IPS-20b (cell line): ENCODE data around the gene MON2.

Source experiments
- H3K27ac ChIP-seq: one replicate; pipeline ENCODE4 v1.5.1; 2013; ENCODE audit warnings: low read length
- H3K27me3 ChIP-seq: 2 replicates; pipeline ENCODE4 v1.6.1; 2013; ENCODE audit warnings: mild to moderate bottlenecking, low read length, inconsistent platforms; ENCODE audit not compliant: insufficient read depth
- H3K36me3 ChIP-seq: 2 replicates; pipeline ENCODE4 v1.6.1; 2013; ENCODE audit warnings: low read depth, mild to moderate bottlenecking, inconsistent platforms, low read length, moderate library complexity; ENCODE audit not compliant: insufficient read depth
- H3K4me1 ChIP-seq: 2 replicates; pipeline ENCODE4 v1.6.1; 2013; ENCODE audit warnings: mild to moderate bottlenecking, control low read depth, inconsistent platforms, low read length, moderate library complexity; ENCODE audit not compliant: insufficient read depth
- H3K4me3 ChIP-seq: 2 replicates; pipeline ENCODE4 v1.5.1; 2013; ENCODE audit warnings: mild to moderate bottlenecking, low read length, inconsistent platforms
- H3K9ac ChIP-seq: 2 replicates; pipeline ENCODE4 v1.6.1; 2013; ENCODE audit warnings: low read depth, mild to moderate bottlenecking, inconsistent platforms, low read length, moderate library complexity
- H3K9me3 ChIP-seq: 2 replicates; pipeline ENCODE4 v1.6.1; 2013; ENCODE audit warnings: mild to moderate bottlenecking, low read depth, low read length, inconsistent platforms; ENCODE audit not compliant: insufficient read depth

MON2 gene

DNA sequence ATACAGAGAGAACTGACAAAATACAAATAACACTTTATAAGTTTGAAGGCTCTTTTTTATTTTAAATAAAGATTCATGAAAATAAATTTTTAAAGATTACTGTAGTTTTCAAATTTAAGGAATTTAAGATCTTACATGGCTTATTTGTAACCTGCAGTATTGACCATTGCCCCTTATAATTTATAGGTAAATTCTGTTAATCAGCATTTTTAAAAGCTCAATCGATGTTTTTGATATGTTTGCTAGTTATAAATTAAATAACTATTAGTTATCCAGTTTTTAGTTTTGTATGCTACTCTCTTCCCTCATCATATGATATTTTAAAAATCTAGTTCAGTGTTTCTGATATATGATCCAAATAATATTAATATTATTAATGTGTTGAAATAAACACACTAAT lies 109.9 kb downstream of the MON2 start:
- Histone ChIP-seq H3K4me1 (no peaks in the 10 kb centered on the region), H3K27ac (no peak overlapping the region), H3K9ac (no peak overlapping the region), H3K27me3 (no peaks in the 10 kb centered on the region), H3K9me3 (no peaks in the 10 kb centered on the region), H3K4me3 (no peak overlapping the region), H3K36me3 (0 out of 2 replicates have a peak, but pooled peaks cover 10% of the 10 kb centered on the region)

DNA sequence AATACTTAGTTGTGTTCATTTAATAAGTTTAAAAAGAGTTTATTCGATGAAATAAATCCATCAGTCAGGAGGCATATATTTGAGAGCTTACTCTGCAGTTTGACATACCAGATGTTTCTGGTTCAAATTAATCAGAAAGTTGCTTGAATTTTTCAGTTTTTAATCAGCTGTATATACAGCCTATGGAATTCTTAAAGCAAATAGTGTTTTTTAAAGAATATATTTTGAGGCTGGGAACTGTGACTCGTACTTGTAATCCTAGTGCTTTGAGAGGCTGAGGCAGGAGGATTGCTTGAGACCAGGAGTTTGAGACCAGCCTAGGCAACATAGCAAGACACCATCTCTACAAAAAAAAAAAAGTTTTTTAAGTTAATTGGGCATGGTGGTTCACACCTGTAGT lies 112.1 kb downstream of the MON2 start:
- H3K4me1 ChIP-seq: no peaks in the 10 kb centered on the region
- H3K4me3 ChIP-seq: no peak overlapping the region
- H3K9me3 ChIP-seq: no peaks in the 10 kb centered on the region
- H3K27me3 ChIP-seq: no peaks in the 10 kb centered on the region
- no peak overlapping the region for H3K27ac ChIP-seq
- H3K36me3 ChIP-seq: 0 out of 2 replicates have a peak, but pooled peaks cover 3% of the 10 kb centered on the region
- no peak overlapping the region for H3K9ac ChIP-seq

DNA sequence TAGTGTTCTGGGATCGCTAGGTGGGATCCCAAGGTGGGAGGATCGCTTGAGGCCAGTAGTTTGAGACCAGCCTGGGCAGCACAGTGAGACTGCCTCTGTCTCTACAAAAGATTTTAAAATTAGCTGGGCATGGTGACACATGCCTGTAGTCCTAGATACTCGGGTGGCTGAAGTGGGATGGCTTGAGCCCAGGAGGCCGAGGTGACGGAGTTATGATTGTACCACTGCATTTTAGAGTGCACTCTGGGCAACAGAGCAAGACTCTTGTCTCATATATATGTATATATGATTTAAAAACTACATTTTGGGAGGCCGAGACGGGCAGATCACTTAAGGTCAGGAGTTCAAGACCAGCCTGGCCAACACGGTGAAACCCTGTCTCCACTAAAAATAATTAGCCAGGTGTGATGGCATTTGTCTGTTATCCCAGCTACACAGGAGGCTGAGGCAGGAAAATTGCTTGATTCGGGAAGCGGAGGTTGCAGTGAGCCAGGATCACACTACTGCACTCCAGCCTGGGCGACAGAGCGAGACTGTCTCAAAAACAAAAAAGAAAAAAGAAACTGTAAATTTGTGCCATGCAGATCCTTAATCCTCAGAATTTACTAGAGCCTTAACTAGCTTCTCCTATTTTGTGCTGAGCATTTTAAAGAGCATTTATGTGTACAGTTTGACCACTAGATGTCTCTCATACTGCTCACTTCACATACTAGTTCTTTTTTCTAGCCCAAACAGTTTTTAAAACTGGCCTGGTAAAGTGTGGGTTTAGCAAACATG lies 114.8 kb downstream of the MON2 start:
- H3K27me3 ChIP-seq: no peaks in the 10 kb centered on the region
- H3K9ac ChIP-seq: no peak overlapping the region
- H3K9me3 ChIP-seq: no peaks in the 10 kb centered on the region
- H3K27ac ChIP-seq: no peak overlapping the region
- no peak overlapping the region for H3K4me3 ChIP-seq
- H3K4me1 ChIP-seq: no peaks in the 10 kb centered on the region
- 0 out of 2 replicates have a peak, but pooled peaks cover 3% of the 10 kb centered on the region for H3K36me3 ChIP-seq

- H3K4me1 ChIP-seq: no peaks in the 10 kb centered on the region
- no peaks in the 10 kb centered on the region for H3K27me3 ChIP-seq
- no peak overlapping the region for H3K4me3 ChIP-seq
- no peak overlapping the region for H3K27ac ChIP-seq
- H3K36me3 ChIP-seq: 0 out of 2 replicates have a peak, but pooled peaks cover 3% of the 10 kb centered on the region
- no peaks in the 10 kb centered on the region for H3K9me3 ChIP-seq
- H3K9ac ChIP-seq: no peak overlapping the region
Measured at GRCh38 chr12:62582065-62582366, 115.4 kb downstream of the MON2 start.

DNA sequence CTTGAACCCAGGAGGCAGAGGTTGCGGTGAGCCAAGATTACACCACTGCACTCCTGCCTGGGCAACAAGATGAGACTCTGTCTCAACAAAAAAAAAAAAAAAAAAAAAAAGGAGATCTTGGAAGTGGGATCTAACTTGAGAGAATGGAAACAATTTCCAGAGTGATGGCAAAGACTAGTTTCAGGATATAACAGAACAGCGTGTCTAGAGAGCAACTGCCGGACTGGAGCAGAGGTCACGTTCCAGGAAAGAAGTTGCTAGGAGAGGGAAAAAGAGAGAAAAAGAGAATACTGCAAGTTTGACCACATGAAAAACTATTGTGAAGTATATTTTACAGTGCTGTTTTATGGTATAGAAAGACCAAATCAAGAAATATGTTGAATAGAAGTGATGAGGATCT lies 118.0 kb downstream of the MON2 start:
- Histone ChIP-seq H3K27me3 (no peaks in the 10 kb centered on the region), H3K4me1 (peaks cover 4% of the 10 kb centered on the region; the same call in 1 of the 2 replicates), H3K9ac (no peak overlapping the region), H3K36me3 (no peaks in the 10 kb centered on the region; the same call in 1 of the 2 replicates), H3K27ac (no peak overlapping the region), H3K9me3 (no peaks in the 10 kb centered on the region), H3K4me3 (no peak overlapping the region)

GRCh38 chr12:62586850-62587249 lies 120.2 kb downstream of the MON2 start:
- Histone ChIP-seq H3K27ac (no peak overlapping the region), H3K4me1 (peaks cover 4% of the 10 kb centered on the region; the same call in 1 of the 2 replicates), H3K9me3 (no peaks in the 10 kb centered on the region), H3K36me3 (no peaks in the 10 kb centered on the region; the same call in 1 of the 2 replicates), H3K27me3 (no peaks in the 10 kb centered on the region), H3K9ac (no peak overlapping the region), H3K4me3 (no peak overlapping the region)

- Histone ChIP-seq H3K4me3 (no peak overlapping the region), H3K36me3 (no peaks in the 10 kb centered on the region; the same call in none of the 2 replicates), H3K9ac (no peak overlapping the region), H3K27me3 (no peaks in the 10 kb centered on the region), H3K4me1 (peaks cover 4% of the 10 kb centered on the region; the same call in 1 of the 2 replicates), H3K27ac (no peak overlapping the region), H3K9me3 (no peaks in the 10 kb centered on the region)
Measured at GRCh38 chr12:62588916-62589315, 122.3 kb downstream of the MON2 start.

DNA sequence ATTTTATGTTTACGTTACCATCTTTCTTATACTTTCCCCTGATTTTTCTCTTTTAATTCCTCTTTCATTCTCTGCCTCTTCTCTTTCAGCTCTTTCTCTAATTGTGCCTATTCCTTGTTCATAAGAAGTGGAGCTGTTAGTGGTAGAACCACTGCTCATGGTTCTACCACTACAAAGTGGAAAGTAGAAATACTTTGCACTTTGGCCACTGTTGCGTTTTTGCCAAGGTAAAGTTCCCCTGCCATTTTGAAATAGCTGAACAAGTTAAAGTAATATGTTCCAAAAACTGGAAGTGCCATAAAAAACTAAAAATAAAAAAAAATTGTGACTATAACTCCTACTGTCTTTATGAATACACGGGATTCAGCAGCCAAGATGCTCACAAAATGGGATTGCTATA lies 130.6 kb downstream of the MON2 start:
- no peaks in the 10 kb centered on the region; the same call in 1 of the 2 replicates for H3K36me3 ChIP-seq
- no peak overlapping the region for H3K27ac ChIP-seq
- no peak overlapping the region for H3K4me3 ChIP-seq
- no peak overlapping the region for H3K9ac ChIP-seq
- peaks cover 13% of the 10 kb centered on the region; the same call in 1 of the 2 replicates for H3K4me1 ChIP-seq
- no peaks in the 10 kb centered on the region for H3K27me3 ChIP-seq
- no peaks in the 10 kb centered on the region for H3K9me3 ChIP-seq

GRCh38 chr12:62598846-62599245 lies 132.2 kb downstream of the MON2 start:
- Histone ChIP-seq H3K4me3 (no peak overlapping the region), H3K4me1 (peaks cover 13% of the 10 kb centered on the region; the same call in 1 of the 2 replicates), H3K9ac (no peak overlapping the region), H3K27me3 (no peaks in the 10 kb centered on the region), H3K9me3 (no peaks in the 10 kb centered on the region), H3K27ac (no peak overlapping the region), H3K36me3 (no peaks in the 10 kb centered on the region)

DNA sequence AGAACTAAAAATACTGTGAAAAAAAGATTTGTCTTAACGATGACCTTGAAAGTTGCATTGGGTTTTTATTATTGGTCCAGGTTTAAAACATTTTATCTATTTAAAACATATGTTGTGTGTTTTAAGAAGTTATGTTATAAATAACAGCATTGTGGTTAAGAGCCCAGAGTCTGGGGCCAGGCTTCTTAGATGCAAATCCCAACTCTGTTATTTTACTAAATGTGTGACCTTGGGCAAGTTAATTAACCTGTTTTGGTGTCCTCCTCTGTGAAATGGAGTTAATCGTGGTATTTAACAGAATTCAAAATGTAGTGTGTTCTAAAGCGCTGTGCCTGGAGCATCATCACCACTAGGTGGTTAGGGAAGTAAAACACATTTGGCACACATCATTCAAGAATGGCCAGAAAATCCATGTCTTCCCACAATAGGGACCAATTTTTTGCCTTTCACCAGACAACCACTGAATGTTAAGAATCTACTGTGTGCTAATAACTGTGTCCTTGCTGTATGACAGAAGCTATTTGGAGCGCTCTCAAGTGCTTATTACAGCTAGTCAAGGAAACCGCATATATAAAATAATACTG lies 133.3 kb downstream of the MON2 start:
- H3K27ac ChIP-seq: no peak overlapping the region
- H3K4me3 ChIP-seq: no peak overlapping the region
- H3K36me3 ChIP-seq: no peaks in the 10 kb centered on the region
- H3K9ac ChIP-seq: no peak overlapping the region
- H3K27me3 ChIP-seq: no peaks in the 10 kb centered on the region
- H3K4me1 ChIP-seq: peaks cover 14% of the 10 kb centered on the region; the same call in 1 of the 2 replicates
- no peaks in the 10 kb centered on the region for H3K9me3 ChIP-seq

DNA sequence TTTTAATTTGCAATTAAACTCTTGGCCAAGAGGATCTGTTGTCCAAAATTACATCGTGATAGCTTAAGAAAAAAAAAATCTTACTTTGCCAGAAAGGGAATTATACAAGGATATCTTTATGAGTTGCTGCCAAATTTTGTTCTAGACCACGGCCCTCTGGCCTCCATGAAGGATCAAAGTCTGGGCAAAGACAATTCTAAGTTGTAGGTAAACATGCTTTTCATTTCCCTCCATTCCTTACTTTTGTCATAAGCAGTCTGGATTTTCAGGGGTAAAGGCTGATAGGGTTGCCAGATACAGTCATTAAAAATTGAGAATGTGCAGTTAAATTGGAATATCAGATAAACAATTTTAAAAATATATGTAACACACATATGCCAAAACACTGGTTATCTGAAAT lies 135.1 kb downstream of the MON2 start:
- H3K36me3 ChIP-seq: peaks cover 9% of the 10 kb centered on the region; the same call in 1 of the 2 replicates
- H3K27me3 ChIP-seq: no peaks in the 10 kb centered on the region
- peak overlapping the region; percentile 98; the same call in 1 of the 2 replicates for H3K9ac ChIP-seq
- peak overlapping the region; percentile 97 for H3K27ac ChIP-seq
- H3K4me3 ChIP-seq: peak overlapping the region; percentile 88
- no peaks in the 10 kb centered on the region for H3K9me3 ChIP-seq
- peaks cover 24% of the 10 kb centered on the region for H3K4me1 ChIP-seq
